Measurements from ENCODE around the gene LIMS2. TPM values are rescaled to one million over a fixed set of nuclear protein-coding genes. Genes with fewer than 3 reads are reported as not detected.

The LIMS2 gene
- total RNA-seq, 8 experiments from 2014 or later = 0.22 to 9.3 (median 1.5) TPM

DNA sequence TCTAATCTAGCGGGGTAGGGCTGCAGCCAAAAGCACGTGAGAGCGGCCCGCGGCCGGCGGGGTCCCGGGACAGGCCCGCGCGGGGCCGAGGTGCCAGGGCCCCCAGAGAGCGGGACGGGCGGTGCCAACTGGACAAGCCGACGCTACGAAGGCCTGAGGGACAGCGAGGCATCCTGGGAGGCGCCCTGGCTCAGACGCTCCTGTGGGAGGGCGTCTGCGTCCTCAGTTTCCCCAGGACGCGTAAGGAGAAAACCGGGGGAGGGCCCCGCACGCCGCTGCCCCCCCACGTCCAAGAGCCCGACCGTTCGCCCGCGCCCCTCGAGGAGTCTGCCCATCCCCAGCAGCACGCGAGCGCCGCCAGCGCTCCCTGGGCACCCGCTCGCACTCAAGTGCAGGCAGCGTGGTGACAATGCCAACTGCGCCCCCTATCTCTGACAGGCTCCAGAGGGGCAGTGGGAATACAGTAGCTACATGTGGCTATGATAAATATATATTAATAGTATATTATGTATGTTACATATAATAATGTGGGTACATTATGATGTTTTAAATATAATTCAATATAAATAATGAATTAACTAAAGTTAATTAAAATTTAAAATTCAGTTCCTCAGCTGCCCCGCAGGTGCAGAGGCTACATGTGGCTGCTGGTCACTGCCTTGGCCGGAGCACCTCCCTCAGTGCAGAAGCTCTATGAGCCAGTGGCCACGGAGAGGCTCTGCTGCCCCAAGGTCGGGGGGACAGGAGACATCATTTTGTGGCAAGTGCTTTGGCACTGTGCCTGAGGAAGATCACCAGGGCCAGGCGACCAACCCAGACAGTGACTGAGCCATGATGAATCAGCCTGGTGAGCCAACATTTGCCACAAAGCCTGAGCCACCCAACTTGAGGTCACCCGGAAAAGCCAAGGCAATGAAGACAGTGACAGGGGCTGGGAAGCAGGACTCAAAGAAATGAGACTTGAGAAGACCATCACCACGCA lies 20.5 kb upstream of the LIMS2 start:
- H3K27ac ChIP-seq = no peak overlapping the region
- peak overlapping the region in 1 of 5 donors; percentile 11 for H3K4me3 ChIP-seq
- in situ Hi-C loops (cut with MboI; ENCODE audit: low pct_unique_long_range_greater_than_20kb in 2 of 9, low sequenced_read_pairs in 9 of 9, unreplicated experiment in 9 of 9) = no loop called here
- peak in 5 of 8 experiments; percentile 50 to 78 (median 59) for ATAC-seq (replicated peaks in 6 of 8)
- 32 to 100% (median 80%) methylated on average over 1 to 25 of the region's 52 CpGs for WGBS, 10 experiments
- H3K4me1 ChIP-seq (replicated peaks in 1 of 2) = peaks cover 5 to 8% of the 10 kb centered on the region in 2 donors

DNA sequence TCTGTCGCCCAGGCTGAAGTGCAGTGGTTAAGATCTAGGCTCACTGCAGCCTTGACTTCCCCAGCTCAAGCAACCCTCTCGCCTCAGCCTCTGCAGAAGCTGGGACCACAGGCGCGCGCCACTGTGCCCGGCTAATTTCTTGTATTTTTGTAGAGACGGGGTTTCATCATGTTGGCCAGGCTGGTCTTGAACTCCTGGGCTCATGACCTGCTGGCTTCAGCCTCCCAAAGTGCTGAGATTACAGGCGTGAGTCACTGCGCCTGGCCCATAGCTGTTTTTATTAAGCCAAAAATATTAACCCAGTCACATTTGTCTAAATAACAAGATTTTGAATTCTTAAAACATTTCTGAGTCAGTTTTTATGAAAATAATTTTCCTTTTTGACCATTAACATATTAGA lies 19.7 kb upstream of the LIMS2 start:
- in situ Hi-C loops (cut with MboI; ENCODE audit: low pct_unique_long_range_greater_than_20kb in 2 of 9, low sequenced_read_pairs in 9 of 9, unreplicated experiment in 9 of 9) = no loop called here
- 20 to 100% (median 93%) methylated on average over 1 to 9 of the region's 9 CpGs; no CpG with 5 or more reads in 1 of the 10 experiments for WGBS, 10 experiments
- peak in 1 of 8 experiments; percentile 13 for ATAC-seq (replicated peaks in 6 of 8)
- no peaks in the 10 kb centered on the region for H3K4me1 ChIP-seq (replicated peaks in 1 of 2)
- H3K4me3 ChIP-seq = no peak overlapping the region
- no peak overlapping the region for H3K27ac ChIP-seq

GRCh38 chr2:127690696-127691095 lies 15.4 kb upstream of the LIMS2 start:
- Histone ChIP-seq H3K27ac (no peak overlapping the region), H3K4me1 (replicated peaks in 1 of 2) (no peaks in the 10 kb centered on the region), H3K4me3 (no peak overlapping the region)
- ATAC-seq (replicated peaks in 6 of 8) = no peak
- in situ Hi-C loops (cut with MboI; ENCODE audit: low pct_unique_long_range_greater_than_20kb in 2 of 9, low sequenced_read_pairs in 9 of 9, unreplicated experiment in 9 of 9) = no loop called here
- 35 to 67% (median 51%) methylated on average over 1 to 2 of the region's 2 CpGs; no CpG with 5 or more reads in 2 of the 10 experiments for WGBS, 10 experiments

DNA sequence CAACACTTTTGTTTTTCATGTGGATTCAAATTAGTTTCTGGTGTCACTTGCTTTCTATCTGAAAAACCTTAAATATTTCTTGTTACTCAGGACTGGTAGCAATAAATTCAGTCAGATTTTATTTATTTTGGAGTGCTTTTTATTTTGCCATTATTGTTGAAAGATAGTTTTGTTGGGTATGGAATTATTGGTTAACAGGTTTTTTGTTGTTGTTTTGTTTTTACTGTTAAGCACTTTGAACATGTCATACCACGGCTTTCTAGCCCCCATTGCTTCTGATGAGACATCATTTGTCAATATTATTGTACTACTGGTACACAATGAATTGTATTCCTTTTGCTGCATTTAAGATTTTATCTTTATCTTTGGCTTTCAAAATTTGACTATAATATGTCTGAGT lies 13.1 kb upstream of the LIMS2 start:
- WGBS, 10 experiments = 0 to 83% (median 38%) methylated on average over 1 of the region's 1 CpG; no CpG with 5 or more reads in 1 of the 10 experiments
- no peak for ATAC-seq (replicated peaks in 6 of 8)
- Histone ChIP-seq H3K27ac (no peak overlapping the region), H3K4me1 (replicated peaks in 1 of 2) (no peaks in the 10 kb centered on the region), H3K4me3 (no peak overlapping the region)
- in situ Hi-C loops (cut with MboI; ENCODE audit: low pct_unique_long_range_greater_than_20kb in 2 of 9, low sequenced_read_pairs in 9 of 9, unreplicated experiment in 9 of 9) = no loop called here

DNA sequence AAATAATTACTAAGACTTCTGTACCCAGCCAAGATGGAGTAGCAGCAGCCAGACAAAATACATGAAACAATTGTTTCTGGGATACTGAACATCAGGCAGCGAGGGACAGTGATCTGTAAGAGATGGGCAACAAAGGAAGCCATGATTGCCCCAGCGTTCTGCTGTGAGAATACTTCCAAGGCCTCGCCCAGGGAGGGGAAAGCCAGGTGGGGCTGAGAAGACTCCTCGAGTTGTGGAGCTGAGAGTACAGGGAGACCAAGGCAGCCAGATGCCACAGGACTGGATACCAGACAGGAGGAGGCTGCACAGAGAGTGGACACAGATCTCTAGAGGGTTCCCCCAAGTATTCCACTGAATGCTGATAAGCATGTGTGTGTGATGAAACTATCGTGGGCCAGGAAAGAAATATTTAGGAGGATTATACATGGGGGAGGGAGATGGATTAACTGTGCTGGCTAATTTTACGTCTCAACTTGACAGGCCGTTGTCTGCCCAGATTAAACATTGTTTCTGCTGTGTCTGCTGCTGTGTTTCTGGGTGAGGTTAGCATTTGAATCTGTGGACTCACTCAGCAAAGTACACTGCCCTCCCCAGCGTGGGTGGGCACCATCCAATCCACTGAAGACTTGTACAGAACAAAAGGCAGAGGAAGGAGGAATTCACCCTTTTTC lies 10.2 kb upstream of the LIMS2 start:
- in situ Hi-C loops (cut with MboI; ENCODE audit: low pct_unique_long_range_greater_than_20kb in 2 of 9, low sequenced_read_pairs in 9 of 9, unreplicated experiment in 9 of 9) = no loop called here
- peak in 1 of 8 experiments; percentile 16 for ATAC-seq (replicated peaks in 6 of 8)
- WGBS, 10 experiments = 32 to 95% (median 68%) methylated on average over 2 to 7 of the region's 8 CpGs
- H3K4me3 ChIP-seq = no peak overlapping the region
- H3K27ac ChIP-seq = no peak overlapping the region
- no peaks in the 10 kb centered on the region for H3K4me1 ChIP-seq (replicated peaks in 1 of 2)

- in situ Hi-C loops (cut with MboI; ENCODE audit: low pct_unique_long_range_greater_than_20kb in 2 of 9, low sequenced_read_pairs in 9 of 9, unreplicated experiment in 9 of 9) = no loop called here
- WGBS, 10 experiments = 70 to 100% (median 87%) methylated on average over 2 to 4 of the region's 15 CpGs; no CpG with 5 or more reads in 7 of the 10 experiments
- ATAC-seq (replicated peaks in 6 of 8) = no peak
Measured at GRCh38 chr2:127683757-127684156, 8.4 kb upstream of the LIMS2 start.

GRCh38 chr2:127683056-127683455 lies 7.7 kb upstream of the LIMS2 start:
- ATAC-seq (replicated peaks in 6 of 8) = no peak
- Histone ChIP-seq H3K4me1 (replicated peaks in 1 of 2) (no peaks in the 10 kb centered on the region), H3K4me3 (no peak overlapping the region), H3K27ac (no peak overlapping the region)
- in situ Hi-C loops (cut with MboI; ENCODE audit: low pct_unique_long_range_greater_than_20kb in 2 of 9, low sequenced_read_pairs in 9 of 9, unreplicated experiment in 9 of 9) = no loop called here

More at GRCh38 chr2:127683757-127684156, 8.4 kb upstream of the LIMS2 start:
- no peak overlapping the region for H3K27ac ChIP-seq
- no peak overlapping the region for H3K4me3 ChIP-seq
- no peaks in the 10 kb centered on the region for H3K4me1 ChIP-seq (replicated peaks in 1 of 2)

DNA sequence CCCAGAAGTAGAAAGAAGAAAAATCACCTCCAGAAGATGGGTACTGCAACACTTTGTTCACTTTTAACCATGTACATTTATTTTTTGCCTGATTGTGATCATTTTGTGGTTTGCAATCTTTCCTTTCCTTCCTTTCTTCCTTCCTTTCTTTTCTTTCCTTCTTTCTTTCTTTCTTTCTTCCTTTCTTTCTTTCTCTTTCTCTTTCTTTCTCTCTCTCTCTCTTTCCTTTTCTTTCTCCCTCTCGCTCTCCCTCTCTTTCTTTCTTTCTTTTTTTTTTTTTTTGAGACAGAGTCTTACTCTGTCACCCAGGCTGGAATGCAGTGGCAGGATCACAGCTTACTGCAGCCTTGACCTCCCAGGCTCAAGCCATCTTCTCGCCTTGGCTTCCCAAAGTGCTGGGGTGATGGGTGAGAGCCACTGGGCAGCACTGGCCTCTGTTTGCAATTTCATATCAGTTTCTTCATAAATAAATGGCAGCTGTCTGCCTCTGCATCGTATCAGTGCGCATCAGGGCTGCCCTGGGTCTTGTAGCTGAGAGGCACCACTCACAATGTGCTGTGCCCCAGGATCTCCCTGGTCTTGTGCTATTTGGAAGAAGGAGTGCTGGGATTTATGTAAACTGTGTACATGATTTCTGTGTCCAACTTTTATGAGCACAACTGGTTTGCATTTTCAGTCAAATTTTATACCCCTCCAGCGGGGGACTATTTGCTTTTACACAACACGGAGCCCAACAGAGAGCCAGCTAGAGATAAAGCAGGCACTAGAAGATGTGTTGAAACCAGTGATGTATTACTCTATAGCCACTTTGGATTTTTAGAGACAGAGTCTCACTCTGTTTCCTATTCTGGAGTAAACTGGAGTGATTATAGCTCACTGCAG lies 6.9 kb upstream of the LIMS2 start:
- WGBS, 10 experiments = 50 to 100% (median 82%) methylated on average over 1 to 5 of the region's 6 CpGs
- ATAC-seq (replicated peaks in 6 of 8) = no peak
- Histone ChIP-seq H3K4me1 (replicated peaks in 1 of 2) (no peaks in the 10 kb centered on the region), H3K4me3 (no peak overlapping the region), H3K27ac (no peak overlapping the region)
- in situ Hi-C loops (cut with MboI; ENCODE audit: low pct_unique_long_range_greater_than_20kb in 2 of 9, low sequenced_read_pairs in 9 of 9, unreplicated experiment in 9 of 9) = no loop called here

DNA sequence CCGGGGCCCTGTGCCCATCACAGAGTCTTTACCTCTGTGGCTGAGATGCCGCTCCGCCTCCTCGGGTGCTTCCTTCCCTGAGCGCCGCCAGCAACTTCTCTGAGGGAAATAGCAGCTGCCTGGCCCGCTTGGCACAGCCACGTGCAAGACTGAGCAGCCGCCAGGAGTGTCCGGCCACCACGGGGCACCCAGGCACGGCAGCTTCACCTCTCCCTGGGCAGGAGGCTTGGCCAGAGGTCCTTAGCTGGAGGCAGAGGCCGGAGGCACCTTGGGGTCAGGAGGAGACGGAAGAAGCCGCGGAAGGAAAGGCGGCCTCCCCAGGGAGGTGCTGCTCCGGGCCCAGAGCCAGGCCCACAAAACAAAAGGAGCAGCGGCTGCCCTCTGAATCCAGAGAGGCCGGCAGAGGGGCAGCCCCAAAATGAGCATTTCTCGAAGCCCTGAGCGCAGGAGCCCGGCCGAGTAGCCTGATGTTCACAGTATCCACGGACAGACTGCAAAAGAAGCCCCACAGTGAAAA lies 6.0 kb upstream of the LIMS2 start:
- Histone ChIP-seq H3K4me1 (replicated peaks in 1 of 2) (no peaks in the 10 kb centered on the region), H3K4me3 (no peak overlapping the region), H3K27ac (no peak overlapping the region)
- in situ Hi-C loops (cut with MboI; ENCODE audit: low pct_unique_long_range_greater_than_20kb in 2 of 9, low sequenced_read_pairs in 9 of 9, unreplicated experiment in 9 of 9) = no loop called here
- 0 to 65% (median 44%) methylated on average over 1 to 15 of the region's 25 CpGs; no CpG with 5 or more reads in 3 of the 10 experiments for WGBS, 10 experiments
- peak in 6 of 8 experiments; percentile 6 to 64 (median 45) for ATAC-seq (replicated peaks in 6 of 8)

DNA sequence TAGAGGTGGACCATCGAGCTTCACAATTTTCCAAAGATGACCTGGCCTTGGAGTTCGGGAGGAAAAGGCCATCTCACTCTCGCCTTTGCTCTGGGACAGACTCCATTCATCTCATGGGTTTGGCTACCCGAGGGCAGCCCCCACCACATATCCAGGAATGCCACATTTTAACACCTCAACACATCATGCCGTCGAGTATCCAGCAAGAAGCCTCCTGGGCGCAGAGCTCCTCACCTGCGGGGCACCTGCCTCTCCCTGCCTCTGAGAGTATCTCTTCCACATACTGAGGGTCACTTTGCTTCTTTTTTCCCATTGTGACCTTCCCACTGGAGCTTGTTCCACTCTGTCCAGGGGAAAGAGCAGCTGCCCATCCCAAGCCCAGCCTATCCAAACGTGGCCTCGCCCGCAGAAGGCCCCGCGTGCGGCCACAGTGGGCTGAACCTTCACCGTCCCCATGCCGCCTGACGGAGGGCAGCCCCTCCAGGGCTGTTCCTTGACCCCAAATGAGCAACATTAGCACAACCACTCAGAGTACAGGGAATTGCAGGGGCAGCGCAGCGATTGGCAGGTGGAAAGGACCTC lies 5.5 kb upstream of the LIMS2 start:
- no peak overlapping the region for H3K4me3 ChIP-seq
- ATAC-seq (replicated peaks in 6 of 8) = no peak
- in situ Hi-C loops (cut with MboI; ENCODE audit: low pct_unique_long_range_greater_than_20kb in 2 of 9, low sequenced_read_pairs in 9 of 9, unreplicated experiment in 9 of 9) = no loop called here
- H3K27ac ChIP-seq = no peak overlapping the region
- 67 to 96% (median 81%) methylated on average over 1 to 13 of the region's 19 CpGs; no CpG with 5 or more reads in 2 of the 10 experiments for whole genome bisulfite sequencing, 10 experiments
- peaks cover 4% of the 10 kb centered on the region in 2 donors for H3K4me1 ChIP-seq (replicated peaks in 1 of 2)

GRCh38 chr2:127679680-127680361 lies 4.5 kb upstream of the LIMS2 start:
- Histone ChIP-seq H3K4me1 (replicated peaks in 1 of 2) (peaks cover 4 to 9% of the 10 kb centered on the region in 2 donors), H3K4me3 (no peak overlapping the region), H3K27ac (no peak overlapping the region)
- in situ Hi-C loops (cut with MboI; ENCODE audit: low pct_unique_long_range_greater_than_20kb in 2 of 9, low sequenced_read_pairs in 9 of 9, unreplicated experiment in 9 of 9) = no loop called here
- no peak for ATAC-seq (replicated peaks in 6 of 8)
- WGBS, 10 experiments = 74 to 100% (median 83%) methylated on average over 1 to 6 of the region's 15 CpGs; no CpG with 5 or more reads in 5 of the 10 experiments

GRCh38 chr2:127678991-127679390 lies 3.7 kb upstream of the LIMS2 start:
- no peak overlapping the region for H3K27ac ChIP-seq
- ATAC-seq (replicated peaks in 6 of 8) = no peak
- H3K4me1 ChIP-seq (replicated peaks in 1 of 2) = peaks cover 4 to 9% of the 10 kb centered on the region in 2 donors
- H3K4me3 ChIP-seq = no peak overlapping the region
- in situ Hi-C loops (cut with MboI; ENCODE audit: low pct_unique_long_range_greater_than_20kb in 2 of 9, low sequenced_read_pairs in 9 of 9, unreplicated experiment in 9 of 9) = no loop called here
- 33 to 92% methylated on average over 1 to 2 of the region's 6 CpGs; no CpG with 5 or more reads in 8 of the 10 experiments for WGBS, 10 experiments

All from motor neuron (in vitro differentiated cells).